NCI-H1048 (cell line): ENCODE data around the gene LHPP.

ENCODE experiments used
- DNase-seq: peaks from one replicate; lab custom pipeline; 2025; lab: John Stamatoyannopoulos, UW

LHPP gene

GRCh38 chr10:124470544-124471434 is 9.2 kb downstream of the LHPP start:
- no peak for DNase-seq

- DNase-seq: no peak
These were observed 10.4 kb downstream of the LHPP start for GRCh38 chr10:124472071-124472470.

- no peak for DNase-seq
These were observed 11.4 kb downstream of the LHPP start for GRCh38 chr10:124473070-124473469.

- DNase-seq: no peak
These were observed 13.0 kb downstream of the LHPP start for GRCh38 chr10:124474514-124475070.

GRCh38 chr10:124476043-124476725 is 14.6 kb downstream of the LHPP start:
- no peak for DNase-seq

GRCh38 chr10:124477614-124478363 is 16.2 kb downstream of the LHPP start:
- no peak for DNase-seq

GRCh38 chr10:124478515-124478914 is 16.9 kb downstream of the LHPP start:
- DNase-seq: no peak

- no peak for DNase-seq
These were observed 19.2 kb downstream of the LHPP start for GRCh38 chr10:124480860-124481259.

GRCh38 chr10:124481717-124482116 is 20.1 kb downstream of the LHPP start:
- DNase-seq: no peak

- DNase-seq: no peak
These were observed 20.7 kb downstream of the LHPP start for GRCh38 chr10:124482236-124482800.

GRCh38 chr10:124482876-124483275 is 21.3 kb downstream of the LHPP start:
- no peak for DNase-seq

GRCh38 chr10:124484031-124484430 is 22.4 kb downstream of the LHPP start:
- DNase-seq: no peak

GRCh38 chr10:124484661-124485060 is 23.0 kb downstream of the LHPP start:
- no peak for DNase-seq

- no peak for DNase-seq
These were observed 25.0 kb downstream of the LHPP start for GRCh38 chr10:124486635-124487034.

- DNase-seq: no peak
These were observed 29.5 kb downstream of the LHPP start for GRCh38 chr10:124491105-124491504.

- no peak for DNase-seq
These were observed 30.6 kb downstream of the LHPP start for GRCh38 chr10:124492266-124492665.

GRCh38 chr10:124493214-124493882 is 31.7 kb downstream of the LHPP start:
- no peak for DNase-seq

- DNase-seq: no peak
These were observed 32.6 kb downstream of the LHPP start for GRCh38 chr10:124494046-124494807.

GRCh38 chr10:124495162-124495561 is 33.5 kb downstream of the LHPP start:
- DNase-seq: no peak

GRCh38 chr10:124495725-124496124 is 34.1 kb downstream of the LHPP start:
- DNase-seq: no peak

GRCh38 chr10:124496150-124496549 is 34.5 kb downstream of the LHPP start:
- DNase-seq: no peak
